ENCODE measurements around the gene ISYNA1.
A peak's percentile ranks its signal among the peaks of the same experiment; 100 is the strongest.

- TF ChIP-seq CTCF (IDR thresholded peaks at IDR 0.05 in 8 of 11, conservative IDR thresholded peaks at IDR 0.05 in 3 of 11) (no peak), POLR2A (IDR thresholded peaks at IDR 0.05) (no peak), POLR2AphosphoS5 (IDR thresholded peaks at IDR 0.05) (peak; percentile 72 to 79 (median 77))
Measured at GRCh38 chr19:18480006-18480691, 42.2 kb upstream of the ISYNA1 start.
